ENCODE results near the gene SIL1.

SIL1 gene

DNA sequence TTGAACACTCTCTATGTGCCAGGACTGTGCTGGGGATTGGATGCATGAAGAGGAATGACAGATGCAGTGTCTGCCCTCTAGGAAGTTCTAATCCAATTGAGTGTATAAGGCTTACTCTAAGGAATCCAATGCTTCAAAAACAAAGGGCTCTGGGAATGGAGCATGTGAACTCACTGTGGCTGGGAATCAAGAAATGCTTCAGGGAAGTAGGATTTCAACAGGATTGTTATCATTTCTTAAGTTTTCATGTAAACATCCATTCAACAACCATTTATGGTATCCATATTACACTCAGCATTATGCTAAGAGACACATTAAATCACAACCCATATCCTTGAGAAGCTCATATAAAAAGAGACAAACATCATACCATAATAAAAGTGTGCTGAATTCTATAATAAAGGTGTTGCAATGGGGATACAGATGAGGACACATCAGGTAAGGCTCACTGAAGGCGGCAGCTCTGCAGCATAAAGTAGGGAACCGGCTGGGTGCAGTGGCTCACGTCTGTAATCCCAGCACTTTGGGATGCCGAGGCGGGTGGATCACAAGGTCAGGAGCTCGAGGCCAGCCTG lies 11.3 kb downstream of the SIL1 start:
- TF ChIP-seq, protein P1, sequence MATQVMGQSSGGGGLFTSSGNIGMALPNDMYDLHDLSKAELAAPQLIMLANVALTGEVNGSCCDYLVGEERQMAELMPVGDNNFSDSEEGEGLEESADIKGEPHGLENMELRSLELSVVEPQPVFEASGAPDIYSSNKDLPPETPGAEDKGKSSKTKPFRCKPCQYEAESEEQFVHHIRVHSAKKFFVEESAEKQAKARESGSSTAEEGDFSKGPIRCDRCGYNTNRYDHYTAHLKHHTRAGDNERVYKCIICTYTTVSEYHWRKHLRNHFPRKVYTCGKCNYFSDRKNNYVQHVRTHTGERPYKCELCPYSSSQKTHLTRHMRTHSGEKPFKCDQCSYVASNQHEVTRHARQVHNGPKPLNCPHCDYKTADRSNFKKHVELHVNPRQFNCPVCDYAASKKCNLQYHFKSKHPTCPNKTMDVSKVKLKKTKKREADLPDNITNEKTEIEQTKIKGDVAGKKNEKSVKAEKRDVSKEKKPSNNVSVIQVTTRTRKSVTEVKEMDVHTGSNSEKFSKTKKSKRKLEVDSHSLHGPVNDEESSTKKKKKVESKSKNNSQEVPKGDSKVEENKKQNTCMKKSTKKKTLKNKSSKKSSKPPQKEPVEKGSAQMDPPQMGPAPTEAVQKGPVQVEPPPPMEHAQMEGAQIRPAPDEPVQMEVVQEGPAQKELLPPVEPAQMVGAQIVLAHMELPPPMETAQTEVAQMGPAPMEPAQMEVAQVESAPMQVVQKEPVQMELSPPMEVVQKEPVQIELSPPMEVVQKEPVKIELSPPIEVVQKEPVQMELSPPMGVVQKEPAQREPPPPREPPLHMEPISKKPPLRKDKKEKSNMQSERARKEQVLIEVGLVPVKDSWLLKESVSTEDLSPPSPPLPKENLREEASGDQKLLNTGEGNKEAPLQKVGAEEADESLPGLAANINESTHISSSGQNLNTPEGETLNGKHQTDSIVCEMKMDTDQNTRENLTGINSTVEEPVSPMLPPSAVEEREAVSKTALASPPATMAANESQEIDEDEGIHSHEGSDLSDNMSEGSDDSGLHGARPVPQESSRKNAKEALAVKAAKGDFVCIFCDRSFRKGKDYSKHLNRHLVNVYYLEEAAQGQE (IDR thresholded peaks at IDR 0.05; ENCODE audit: low read depth): no peak

DNA sequence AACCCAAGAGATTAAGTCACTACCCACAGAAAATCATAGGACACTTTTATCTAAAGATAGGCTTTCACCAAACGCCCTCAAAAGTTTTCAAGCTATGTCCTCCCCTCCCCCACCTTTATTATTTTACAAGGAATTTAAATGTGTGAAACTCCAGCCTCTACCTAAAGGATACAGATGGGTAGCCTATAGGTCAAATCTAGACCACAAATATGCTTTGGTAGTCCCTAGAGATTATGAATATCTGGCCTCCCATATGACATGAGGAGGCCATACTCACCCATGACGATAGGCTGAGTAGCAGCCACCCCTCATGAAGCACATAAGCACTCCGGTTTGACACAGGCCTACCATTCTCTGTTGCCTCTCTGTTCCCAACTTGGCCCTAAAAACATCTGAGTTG lies 11.9 kb downstream of the SIL1 start:
- TF ChIP-seq EGR1 (IDR thresholded peaks at IDR 0.05) (no peak), ZBTB7A (IDR thresholded peaks at IDR 0.05; ENCODE audit: low read depth) (no peak), TEAD4 (IDR thresholded peaks at IDR 0.05) (no peak), RAD21 (IDR thresholded peaks at IDR 0.05; ENCODE audit: low read depth) (no peak), CEBPB (IDR thresholded peaks at IDR 0.05) (no peak), YY1 (IDR thresholded peaks at IDR 0.05; ENCODE audit: low read depth) (no peak), NFIC (IDR thresholded peaks at IDR 0.05) (no peak), EP300 (IDR thresholded peaks at IDR 0.05; ENCODE audit: borderline replicate concordance) (no peak), TCF12 (IDR thresholded peaks at IDR 0.05; ENCODE audit: low read depth) (no peak)
- TF ChIP-seq, protein P1 (IDR thresholded peaks at IDR 0.05; ENCODE audit: low read depth): no peak
- TF ChIP-seq, protein P2, sequence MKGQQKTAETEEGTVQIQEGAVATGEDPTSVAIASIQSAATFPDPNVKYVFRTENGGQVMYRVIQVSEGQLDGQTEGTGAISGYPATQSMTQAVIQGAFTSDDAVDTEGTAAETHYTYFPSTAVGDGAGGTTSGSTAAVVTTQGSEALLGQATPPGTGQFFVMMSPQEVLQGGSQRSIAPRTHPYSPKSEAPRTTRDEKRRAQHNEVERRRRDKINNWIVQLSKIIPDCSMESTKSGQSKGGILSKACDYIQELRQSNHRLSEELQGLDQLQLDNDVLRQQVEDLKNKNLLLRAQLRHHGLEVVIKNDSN (IDR thresholded peaks at IDR 0.05): no peak
- TF ChIP-seq, protein P3, sequence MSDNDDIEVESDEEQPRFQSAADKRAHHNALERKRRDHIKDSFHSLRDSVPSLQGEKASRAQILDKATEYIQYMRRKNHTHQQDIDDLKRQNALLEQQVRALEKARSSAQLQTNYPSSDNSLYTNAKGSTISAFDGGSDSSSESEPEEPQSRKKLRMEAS (IDR thresholded peaks at IDR 0.05): no peak

DNA sequence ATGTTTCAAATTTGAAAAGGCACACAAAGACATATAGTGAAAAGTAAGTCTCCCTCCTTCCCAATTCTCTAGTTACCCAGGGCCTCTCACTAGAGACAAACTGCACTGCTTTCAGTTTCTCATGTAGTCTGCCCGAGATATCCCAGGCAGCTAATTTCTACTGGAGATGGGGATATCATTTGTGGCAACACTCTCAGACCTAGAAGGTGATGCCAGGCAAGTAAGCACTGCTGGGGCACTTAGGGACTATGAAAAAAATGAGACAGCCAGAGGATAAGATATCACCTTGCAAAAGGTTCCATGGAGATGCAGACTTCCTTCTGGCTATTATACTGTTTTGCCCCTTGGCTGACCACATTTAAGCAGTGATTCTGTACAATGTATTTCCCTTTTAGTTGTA lies 12.6 kb downstream of the SIL1 start:
- TF ChIP-seq FOXM1 (IDR thresholded peaks at IDR 0.05; ENCODE audit: borderline replicate concordance, low read depth): no peak
- TF ChIP-seq, protein P1 (IDR thresholded peaks at IDR 0.05; ENCODE audit: low read depth): no peak
- TF ChIP-seq CREB1 (IDR thresholded peaks at IDR 0.05; ENCODE audit: low read depth): no peak
- no peak for TF ChIP-seq YY1 (IDR thresholded peaks at IDR 0.05; ENCODE audit: low read depth)
- no peak for TF ChIP-seq ZBTB7A (IDR thresholded peaks at IDR 0.05; ENCODE audit: low read depth)
- no peak for TF ChIP-seq TAF1 (IDR thresholded peaks at IDR 0.05; ENCODE audit: low read depth)
- no peak for TF ChIP-seq CEBPB (IDR thresholded peaks at IDR 0.05)
- TF ChIP-seq TEAD4 (IDR thresholded peaks at IDR 0.05): no peak
- TF ChIP-seq, protein P3 (IDR thresholded peaks at IDR 0.05): no peak
- no peak for TF ChIP-seq NFIC (IDR thresholded peaks at IDR 0.05)
- TF ChIP-seq, protein P2 (IDR thresholded peaks at IDR 0.05): no peak
- no peak for TF ChIP-seq TCF12 (IDR thresholded peaks at IDR 0.05; ENCODE audit: low read depth)
- no peak for TF ChIP-seq RAD21 (IDR thresholded peaks at IDR 0.05; ENCODE audit: low read depth)

DNA sequence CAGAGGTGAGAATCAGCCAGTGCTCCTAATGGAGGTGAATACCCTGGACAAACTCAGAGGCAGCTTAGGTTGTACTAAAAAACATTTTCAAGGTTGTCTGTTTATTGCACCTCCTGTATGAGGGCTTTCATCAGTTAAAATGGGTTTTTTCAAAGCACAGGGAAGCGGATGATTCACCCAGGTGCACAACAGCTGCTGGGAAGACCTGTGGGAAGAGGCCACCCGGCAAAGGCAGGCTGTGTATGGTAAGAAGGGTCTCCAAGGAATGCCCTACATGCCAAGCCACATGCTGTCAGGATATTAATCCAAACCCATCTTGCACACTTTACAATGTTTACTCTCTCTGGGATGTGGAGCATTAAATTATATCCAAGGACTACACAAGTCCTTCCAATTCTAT lies 14.7 kb downstream of the SIL1 start:
- TF ChIP-seq, protein P2 (IDR thresholded peaks at IDR 0.05): no peak
- TF ChIP-seq CEBPB (IDR thresholded peaks at IDR 0.05): no peak
- TF ChIP-seq RAD21 (IDR thresholded peaks at IDR 0.05; ENCODE audit: low read depth): no peak
- TF ChIP-seq, protein P1 (IDR thresholded peaks at IDR 0.05; ENCODE audit: low read depth): no peak
- no peak for TF ChIP-seq TCF12 (IDR thresholded peaks at IDR 0.05; ENCODE audit: low read depth)
- no peak for TF ChIP-seq YY1 (IDR thresholded peaks at IDR 0.05; ENCODE audit: low read depth)
- no peak for TF ChIP-seq FOXM1 (IDR thresholded peaks at IDR 0.05; ENCODE audit: borderline replicate concordance, low read depth)
- TF ChIP-seq ZBTB7A (IDR thresholded peaks at IDR 0.05; ENCODE audit: low read depth): no peak
- TF ChIP-seq CREB1 (IDR thresholded peaks at IDR 0.05; ENCODE audit: low read depth): no peak
- TF ChIP-seq EGR1 (IDR thresholded peaks at IDR 0.05): no peak
- TF ChIP-seq, protein P3 (IDR thresholded peaks at IDR 0.05): no peak
- TF ChIP-seq TAF1 (IDR thresholded peaks at IDR 0.05; ENCODE audit: low read depth): no peak
- TF ChIP-seq TEAD4 (IDR thresholded peaks at IDR 0.05): no peak
- TF ChIP-seq EP300 (IDR thresholded peaks at IDR 0.05; ENCODE audit: borderline replicate concordance): no peak
- no peak for TF ChIP-seq NFIC (IDR thresholded peaks at IDR 0.05)
